HG02759 (cell line): ENCODE measurements around the gene ACSL1.
"Not testable (repeated sequence)": the region's sequence is repeated elsewhere in the genome, so short reads cannot be mapped to it uniquely, and the experiment has no call there.

ENCODE experiments used
- ATAC-seq: cut with Tn5 transposase; IDR thresholded peaks from one replicate; pipeline ENCODE4 v1.9.1; 2021; ENCODE audit warnings: mild to moderate bottlenecking, moderate library complexity; ENCODE audit not compliant: unreplicated experiment

ACSL1 gene

DNA sequence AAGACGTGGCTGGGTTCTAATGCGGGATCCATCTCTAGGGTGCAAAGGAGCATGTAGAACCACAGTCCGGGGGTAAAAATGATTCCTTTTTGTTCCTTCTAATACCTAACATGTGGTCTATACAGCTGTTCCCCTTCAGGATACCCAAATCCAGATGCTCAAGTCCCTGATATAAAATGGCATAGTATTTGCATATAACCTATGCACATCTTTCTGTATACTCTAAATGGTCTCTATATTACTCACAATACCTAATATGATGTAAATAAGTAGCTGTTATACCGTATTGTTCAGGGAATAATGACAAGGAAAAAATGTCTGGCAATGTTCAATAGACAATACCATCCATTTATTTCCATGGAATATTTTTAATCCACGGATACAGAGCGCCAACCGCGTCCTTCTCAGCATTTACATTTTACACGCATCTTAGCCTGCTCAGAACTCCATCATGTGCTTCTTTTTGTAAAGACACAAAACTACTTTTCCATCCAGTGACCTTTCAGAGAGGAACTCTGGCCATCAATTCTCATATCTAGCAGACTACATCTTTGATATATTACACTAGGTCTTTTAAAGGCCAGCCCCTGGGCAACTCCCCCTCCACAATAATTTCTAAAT is 31.9 kb downstream of the ACSL1 start:
- ATAC-seq = no peak

GRCh38 chr4:184792950-184793555 is 32.7 kb downstream of the ACSL1 start:
- ATAC-seq = no peak

DNA sequence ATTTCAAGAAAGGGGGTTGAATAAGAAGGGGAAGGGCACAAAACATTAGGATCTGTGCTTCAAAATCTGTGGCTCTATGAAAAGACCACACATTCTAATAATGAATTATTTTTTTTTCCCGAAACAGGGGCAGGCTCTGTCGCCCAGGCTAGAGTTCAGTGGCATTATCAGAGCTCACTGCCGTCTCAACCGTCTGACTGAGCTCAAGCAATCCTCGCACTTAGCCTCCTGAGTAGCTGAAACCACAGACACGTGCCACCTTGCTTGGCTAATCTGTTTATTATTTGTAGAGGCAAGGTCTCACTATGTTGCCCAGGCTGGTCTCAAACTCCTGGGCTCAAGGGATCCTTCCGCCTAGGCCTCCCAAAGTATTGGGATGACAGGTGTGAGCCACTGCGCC is 33.4 kb downstream of the ACSL1 start:
- no peak for ATAC-seq

DNA sequence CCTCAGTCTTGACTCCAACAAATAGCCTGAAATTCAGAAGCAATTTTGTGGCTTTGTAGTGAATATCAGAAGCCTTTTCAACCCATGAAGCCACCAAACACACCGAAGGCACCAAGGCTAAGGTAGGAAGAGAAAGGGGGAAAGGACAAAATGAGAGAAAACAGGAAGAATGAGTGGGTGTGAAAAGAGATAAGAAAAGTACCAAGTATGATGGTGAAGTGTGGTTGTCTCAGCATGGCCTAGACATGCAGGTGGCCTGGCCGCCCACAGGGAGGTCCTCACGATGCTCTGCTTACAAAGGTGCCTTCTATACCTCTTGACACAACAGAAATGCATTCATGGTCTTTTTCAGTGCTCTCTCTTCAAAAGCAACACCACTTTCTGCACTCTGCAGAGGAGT is 34.9 kb downstream of the ACSL1 start:
- ATAC-seq = no peak

- no peak for ATAC-seq
These were observed 37.8 kb downstream of the ACSL1 start for GRCh38 chr4:184787766-184788503.

- no peak for ATAC-seq
These were observed 40.0 kb downstream of the ACSL1 start for GRCh38 chr4:184785813-184786212.

DNA sequence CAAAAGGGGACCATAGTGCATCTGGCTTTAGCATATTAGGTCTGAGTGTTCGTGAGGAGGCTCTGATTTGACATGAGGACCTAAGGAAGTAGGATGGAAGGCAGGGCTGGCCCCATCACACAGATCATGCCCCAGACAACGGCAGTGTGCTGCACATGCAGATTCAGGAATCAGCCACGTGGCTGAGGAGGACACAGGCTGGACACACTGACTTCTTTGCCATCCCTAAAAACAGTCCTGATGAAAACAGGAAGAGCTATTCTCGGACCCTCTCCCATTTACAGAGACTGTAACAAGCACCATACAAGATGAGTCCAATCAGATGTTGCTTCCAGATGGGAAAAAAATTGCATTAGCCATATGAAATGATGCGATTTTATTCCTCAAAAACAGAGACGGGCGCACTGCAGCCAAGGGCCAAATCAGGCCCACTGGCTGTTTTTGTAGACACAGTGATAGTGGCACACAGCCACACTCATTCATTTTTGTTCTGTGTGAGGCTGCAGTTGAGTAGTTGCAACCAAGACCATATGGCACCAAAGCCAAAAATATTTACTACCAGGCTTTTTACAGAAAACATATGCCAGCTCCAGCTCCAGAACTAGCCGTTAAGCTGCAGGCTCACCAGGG is 41.0 kb downstream of the ACSL1 start:
- ATAC-seq = no peak

DNA sequence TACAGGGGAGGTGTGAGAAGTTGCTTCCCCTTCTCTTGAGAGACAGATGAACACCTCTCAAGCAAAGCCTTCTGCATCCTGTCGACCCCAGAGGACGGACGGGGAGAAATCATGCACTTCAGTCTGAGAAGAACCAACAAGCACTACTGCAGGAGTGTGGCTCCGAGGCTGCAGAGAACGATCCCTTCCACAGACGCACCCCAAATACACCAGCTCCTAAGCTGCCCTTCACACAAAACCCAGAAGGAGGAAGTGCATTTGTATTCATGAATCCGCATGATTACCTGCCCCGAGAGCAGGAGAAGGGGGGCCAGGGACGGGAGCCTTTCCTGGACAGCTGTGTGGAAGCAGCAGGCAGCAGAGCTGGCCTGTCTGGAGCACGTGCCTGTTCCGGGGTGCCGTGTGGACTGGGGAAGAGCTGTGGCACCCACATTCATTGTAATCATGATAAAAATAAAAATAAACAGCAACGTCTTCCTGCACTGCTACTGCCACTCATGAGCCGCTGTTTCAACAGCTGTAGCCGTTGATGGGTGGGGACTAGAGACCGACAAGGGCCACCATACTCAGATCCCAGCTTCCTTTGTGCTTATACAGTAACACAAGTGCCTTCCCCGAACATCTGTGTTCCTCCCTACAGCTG is 42.9 kb downstream of the ACSL1 start:
- ATAC-seq = peak; percentile 58

GRCh38 chr4:184779160-184779559 is 46.6 kb downstream of the ACSL1 start:
- not testable (repeated sequence) for ATAC-seq

GRCh38 chr4:184778325-184778724 is 47.4 kb downstream of the ACSL1 start:
- no peak for ATAC-seq

- ATAC-seq = no peak
These were observed 48.9 kb downstream of the ACSL1 start for GRCh38 chr4:184776821-184777220.

GRCh38 chr4:184775854-184776555 is 49.8 kb downstream of the ACSL1 start:
- no peak for ATAC-seq

DNA sequence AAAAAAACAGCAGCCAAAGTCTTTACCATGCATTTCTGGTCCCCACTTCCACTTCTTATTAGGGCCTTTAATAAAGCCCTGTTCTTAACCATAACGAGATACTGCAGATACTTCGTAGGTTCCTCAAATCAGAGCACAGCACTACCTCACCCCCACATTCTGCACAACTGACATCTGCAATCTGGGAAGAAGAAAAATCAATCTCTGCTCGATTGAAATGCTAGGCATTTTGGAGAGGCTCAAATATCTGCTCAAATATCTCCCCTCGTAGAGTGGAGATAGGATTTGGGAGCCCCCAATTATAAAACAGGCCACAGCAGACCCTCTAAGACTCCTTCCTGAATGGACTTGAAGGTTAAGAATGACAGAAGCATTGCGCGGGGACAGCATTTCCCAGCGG is 51.6 kb downstream of the ACSL1 start:
- ATAC-seq = no peak

DNA sequence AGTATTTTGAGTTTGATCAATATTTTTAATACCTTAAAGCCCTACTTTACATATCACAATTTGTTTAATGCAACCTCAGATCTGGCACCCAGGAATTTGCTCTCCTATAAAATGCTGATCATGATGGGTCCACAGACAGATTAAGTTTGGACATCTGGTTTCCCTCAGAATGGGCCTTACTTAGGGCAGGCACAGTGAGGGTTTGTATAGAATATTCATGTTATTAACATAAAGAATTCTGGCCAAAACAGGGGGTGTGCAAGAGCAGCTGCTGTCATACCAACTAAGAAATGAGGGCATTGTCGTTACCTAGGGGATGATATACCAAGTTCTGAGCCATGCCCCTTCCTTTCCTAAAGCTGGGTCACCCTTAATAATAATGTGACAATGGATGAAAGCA is 54.4 kb downstream of the ACSL1 start:
- no peak for ATAC-seq

DNA sequence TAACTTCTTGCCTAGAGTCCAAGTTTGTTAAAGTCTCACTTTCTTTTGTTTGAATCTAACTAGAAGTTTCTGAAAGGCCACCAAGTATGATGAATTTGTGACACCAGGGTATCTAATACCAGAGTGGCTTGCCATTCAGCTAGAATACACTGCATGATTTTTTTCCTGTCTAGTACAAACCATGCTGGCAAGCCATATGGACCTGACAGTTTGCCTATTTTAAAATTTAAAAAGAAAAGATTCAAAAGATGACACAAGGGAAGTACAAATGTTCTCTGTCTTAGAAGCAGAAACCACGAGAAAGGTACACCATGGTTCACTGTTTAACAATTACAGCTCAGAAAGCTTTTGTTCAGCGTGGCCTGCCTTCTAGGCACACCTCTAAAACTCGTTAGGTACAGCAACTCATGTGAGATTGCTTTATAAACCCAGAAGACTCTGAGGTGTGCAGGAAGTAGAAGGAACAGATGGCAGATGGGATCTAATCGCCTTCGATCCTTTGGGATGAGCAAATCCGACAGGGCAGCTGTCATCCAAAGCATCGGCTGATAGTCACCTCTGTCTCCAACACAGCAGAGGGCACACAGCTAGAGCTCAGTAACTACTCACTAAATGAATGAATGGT is 56.5 kb downstream of the ACSL1 start:
- no peak for ATAC-seq

DNA sequence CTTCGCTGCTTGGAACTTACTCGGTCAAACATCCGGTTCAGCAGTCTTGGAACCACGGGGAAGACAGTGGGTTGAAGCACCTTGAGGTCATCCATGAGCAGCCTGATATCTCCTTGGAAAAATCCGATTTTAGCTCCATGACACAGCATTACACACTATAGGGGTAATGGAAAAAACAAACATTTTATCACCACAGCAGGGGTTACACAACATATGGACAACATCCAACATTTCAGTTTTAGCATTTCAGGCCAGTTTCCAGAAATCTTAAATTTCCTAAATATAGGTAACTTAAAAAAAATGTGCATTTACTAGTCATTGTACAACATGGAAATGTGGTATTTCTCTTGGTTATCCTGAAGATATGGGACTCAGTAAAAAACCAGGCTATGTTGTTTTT is 57.5 kb downstream of the ACSL1 start:
- no peak for ATAC-seq

GRCh38 chr4:184766446-184766845 is 59.3 kb downstream of the ACSL1 start:
- no peak for ATAC-seq

GRCh38 chr4:184765473-184766340 is 60.1 kb downstream of the ACSL1 start:
- no peak for ATAC-seq

DNA sequence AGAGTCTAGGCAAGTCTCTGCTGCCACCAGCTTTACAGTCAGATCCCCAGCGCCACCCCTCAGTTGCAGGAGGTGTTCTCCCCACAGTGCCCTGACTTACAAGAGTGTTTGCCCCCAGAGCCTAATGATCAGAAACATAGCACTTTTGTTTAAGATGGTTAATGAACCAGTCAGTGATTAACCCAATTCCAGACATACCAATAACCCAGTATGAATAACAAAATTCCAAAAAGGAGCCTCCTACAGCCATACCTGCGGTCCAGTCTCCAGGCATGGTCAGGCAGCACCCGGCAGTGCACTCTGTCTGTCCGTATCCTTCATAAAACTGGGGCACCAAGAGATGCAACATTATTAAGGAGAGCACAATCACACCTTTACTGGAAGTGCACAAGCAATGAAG is 61.2 kb downstream of the ACSL1 start:
- no peak for ATAC-seq
